IPS DF 6.9 (cell line): ENCODE results near the gene AFP.

ENCODE experiments used
- DNase-seq: peaks from one replicate; pipeline ENCODE4 v3.0.0-alpha.2; 2013; ENCODE audit warnings: low read depth, low spot score
- H3K27ac ChIP-seq: one replicate; pipeline ENCODE4 v1.5.1; 2013; ENCODE audit warnings: low read length, control low read depth
- H3K27me3 ChIP-seq: 2 replicates; pipeline ENCODE4 v1.6.1; 2013; ENCODE audit warnings: mild to moderate bottlenecking, low read length; ENCODE audit not compliant: control insufficient read depth, insufficient read depth
- H3K36me3 ChIP-seq: 2 replicates; pipeline ENCODE4 v1.6.1; 2013; ENCODE audit warnings: low read length; ENCODE audit not compliant: control insufficient read depth, insufficient read depth
- H3K4me1 ChIP-seq: 2 replicates; pipeline ENCODE4 v1.6.1; 2013; ENCODE audit warnings: low read length; ENCODE audit not compliant: control insufficient read depth, insufficient read depth
- H3K4me3 ChIP-seq: 2 replicates; pipeline ENCODE4 v1.5.1; 2013; ENCODE audit warnings: mild to moderate bottlenecking, low read length
- H3K9me3 ChIP-seq: 2 replicates; pipeline ENCODE4 v1.6.1; 2013; ENCODE audit warnings: low read length, inconsistent platforms; ENCODE audit not compliant: control insufficient read depth, insufficient read depth
- WGBS: extraction: QIAGEN DNeasy Blood & Tissue Kit; methylation state at CpG from one replicate; pipeline ENCODE4 v1.1.7; 2013; ENCODE audit warnings: mixed read lengths, missing lambda C conversion rate; ENCODE audit not compliant: insufficient read length, insufficient coverage; 5-methylcytosine and 5-hydroxymethylcytosine counted together

The AFP gene

DNA sequence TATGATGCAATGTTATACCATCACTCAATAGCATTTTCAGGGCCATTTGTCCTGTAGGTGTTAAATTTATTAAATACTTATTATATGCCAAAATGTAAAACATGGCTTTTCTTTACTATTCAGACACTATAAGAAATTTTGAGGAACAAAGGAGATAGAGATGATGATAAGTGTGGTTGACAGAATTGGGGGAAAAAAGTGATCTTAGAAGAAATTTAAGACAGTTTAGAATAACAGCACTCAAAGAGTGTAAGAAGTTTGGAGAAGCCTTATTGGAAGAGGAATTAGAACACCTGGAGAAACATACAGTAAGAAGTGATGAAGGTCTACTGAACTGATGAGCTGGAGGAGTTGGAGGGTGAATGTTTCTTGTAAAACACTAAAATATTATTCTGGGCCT is 12.8 kb upstream of the AFP start:
- no peak for DNase-seq
- H3K4me3 ChIP-seq, result no peak overlapping the region

DNA sequence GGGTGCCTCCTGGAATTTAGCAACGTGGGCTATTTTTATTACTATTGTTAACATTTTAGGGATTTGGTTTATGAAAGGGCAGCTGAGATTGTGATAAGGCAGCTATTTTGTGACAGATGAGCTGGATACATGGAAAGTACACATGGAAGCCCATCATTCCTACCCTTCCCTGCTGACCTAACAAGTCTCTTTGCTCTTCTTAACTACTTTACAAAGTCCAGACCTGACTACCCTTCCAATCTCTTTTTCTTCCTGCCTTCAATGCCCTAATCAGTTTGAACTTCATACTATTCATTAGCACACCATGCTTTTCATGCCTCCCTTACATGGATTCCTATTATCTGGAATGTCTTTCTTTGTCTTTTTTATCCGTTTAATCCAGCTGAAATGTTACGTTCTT is 9.4 kb upstream of the AFP start:
- no peak for DNase-seq
- no peaks in the 10 kb centered on the region for H3K27me3 ChIP-seq
- WGBS, result no CpG with 5 or more reads among the region's 3 CpGs
- no peak overlapping the region for H3K27ac ChIP-seq
- H3K9me3 ChIP-seq, result no peaks in the 10 kb centered on the region
- no peaks in the 10 kb centered on the region for H3K36me3 ChIP-seq
- no peaks in the 10 kb centered on the region for H3K4me1 ChIP-seq
- no peak overlapping the region for H3K4me3 ChIP-seq

More for the DNA sequence above, 12.8 kb upstream of the AFP start:
- Histone ChIP-seq H3K4me1 (no peaks in the 10 kb centered on the region), H3K27me3 (no peaks in the 10 kb centered on the region), H3K9me3 (no peaks in the 10 kb centered on the region), H3K36me3 (no peaks in the 10 kb centered on the region), H3K27ac (no peak overlapping the region)

DNA sequence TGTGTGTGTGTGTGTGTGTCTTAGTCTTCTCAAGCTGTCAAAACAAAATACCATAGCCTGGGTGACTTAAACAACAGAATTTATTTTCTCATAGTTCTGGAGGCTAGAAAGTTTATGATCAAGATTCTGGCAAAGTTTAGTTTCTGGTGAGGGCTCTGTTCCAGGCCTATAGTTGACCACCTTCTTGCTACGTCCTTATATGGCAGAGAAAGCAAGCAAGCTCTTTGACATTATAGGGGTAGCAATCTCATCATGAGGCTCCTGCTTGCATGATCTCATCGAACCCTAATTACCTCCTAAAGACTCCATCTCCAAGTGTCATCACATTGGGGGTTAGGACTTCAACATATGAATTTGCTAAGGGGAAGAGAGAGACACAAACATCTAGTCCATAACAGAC is 6.9 kb upstream of the AFP start:
- no peaks in the 10 kb centered on the region for H3K9me3 ChIP-seq
- H3K4me3 ChIP-seq, result no peak overlapping the region
- no peak overlapping the region for H3K27ac ChIP-seq
- DNase-seq, result no peak
- WGBS, result no CpG with 5 or more reads among the region's 2 CpGs
- H3K36me3 ChIP-seq, result no peaks in the 10 kb centered on the region
- no peaks in the 10 kb centered on the region for H3K4me1 ChIP-seq
- no peaks in the 10 kb centered on the region for H3K27me3 ChIP-seq

DNA sequence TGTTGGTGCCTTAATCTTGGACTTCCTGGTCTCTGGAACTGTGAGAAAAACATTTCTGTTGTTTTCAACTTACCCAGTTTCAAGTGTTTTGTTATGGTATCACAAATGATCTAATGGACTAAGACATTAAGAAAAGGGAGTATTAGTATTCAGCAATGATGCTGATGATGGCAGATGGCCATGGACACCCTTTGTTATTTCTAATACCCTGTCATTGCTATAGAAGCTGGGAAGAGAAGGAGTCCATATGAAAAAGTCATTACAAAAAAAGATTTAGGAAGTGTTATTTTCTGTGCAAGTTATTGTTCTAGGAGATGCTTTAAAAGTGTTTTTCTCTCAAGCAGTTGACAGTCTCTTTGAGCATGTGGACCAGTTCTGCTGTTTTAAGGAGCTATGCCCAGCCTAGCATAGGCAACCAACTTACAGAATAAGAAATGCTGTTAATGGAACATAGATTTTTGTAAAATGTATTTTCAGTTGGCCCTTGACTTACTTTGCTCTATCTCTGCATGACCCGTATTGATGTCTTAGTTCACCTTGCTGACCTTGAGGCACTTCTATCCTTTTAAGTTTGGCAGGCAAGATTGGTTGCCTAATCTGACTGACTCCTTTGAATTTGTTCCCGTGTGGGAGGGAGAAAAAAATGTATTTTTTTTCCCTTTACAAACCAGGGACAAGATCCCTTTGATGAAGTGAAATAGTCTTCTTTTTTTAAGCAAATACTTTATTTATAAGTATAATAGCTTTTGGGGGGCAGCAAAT is 6.0 kb upstream of the AFP start:
- H3K9me3 ChIP-seq, result no peaks in the 10 kb centered on the region
- H3K27me3 ChIP-seq, result no peaks in the 10 kb centered on the region
- H3K4me1 ChIP-seq, result no peaks in the 10 kb centered on the region
- no CpG with 5 or more reads among the region's 2 CpGs for WGBS
- no peaks in the 10 kb centered on the region for H3K36me3 ChIP-seq
- no peak overlapping the region for H3K4me3 ChIP-seq
- no peak for DNase-seq
- no peak overlapping the region for H3K27ac ChIP-seq

DNA sequence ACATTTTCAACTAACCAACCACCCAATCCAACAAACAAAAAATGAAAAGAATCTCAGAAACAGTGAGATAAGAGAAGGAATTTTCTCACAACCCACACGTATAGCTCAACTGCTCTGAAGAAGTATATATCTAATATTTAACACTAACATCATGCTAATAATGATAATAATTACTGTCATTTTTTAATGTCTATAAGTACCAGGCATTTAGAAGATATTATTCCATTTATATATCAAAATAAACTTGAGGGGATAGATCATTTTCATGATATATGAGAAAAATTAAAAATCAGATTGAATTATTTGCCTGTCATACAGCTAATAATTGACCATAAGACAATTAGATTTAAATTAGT is 4.2 kb upstream of the AFP start:
- no peak overlapping the region for H3K27ac ChIP-seq
- WGBS, result no CpG with 5 or more reads among the region's 1 CpG
- DNase-seq, result no peak

DNA sequence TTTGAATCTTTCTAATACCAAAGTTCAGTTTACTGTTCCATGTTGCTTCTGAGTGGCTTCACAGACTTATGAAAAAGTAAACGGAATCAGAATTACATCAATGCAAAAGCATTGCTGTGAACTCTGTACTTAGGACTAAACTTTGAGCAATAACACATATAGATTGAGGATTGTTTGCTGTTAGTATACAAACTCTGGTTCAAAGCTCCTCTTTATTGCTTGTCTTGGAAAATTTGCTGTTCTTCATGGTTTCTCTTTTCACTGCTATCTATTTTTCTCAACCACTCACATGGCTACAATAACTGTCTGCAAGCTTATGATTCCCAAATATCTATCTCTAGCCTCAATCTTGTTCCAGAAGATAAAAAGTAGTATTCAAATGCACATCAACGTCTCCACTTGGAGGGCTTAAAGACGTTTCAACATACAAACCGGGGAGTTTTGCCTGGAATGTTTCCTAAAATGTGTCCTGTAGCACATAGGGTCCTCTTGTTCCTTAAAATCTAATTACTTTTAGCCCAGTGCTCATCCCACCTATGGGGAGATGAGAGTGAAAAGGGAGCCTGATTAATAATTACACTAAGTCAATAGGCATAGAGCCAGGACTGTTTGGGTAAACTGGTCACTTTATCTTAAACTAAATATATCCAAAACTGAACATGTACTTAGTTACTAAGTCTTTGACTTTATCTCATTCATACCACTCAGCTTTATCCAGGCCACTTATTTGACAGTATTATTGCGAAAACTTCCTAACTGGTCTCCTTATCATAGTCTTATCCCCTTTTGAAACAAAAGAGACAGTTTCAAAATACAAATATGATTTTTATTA is 3.6 kb upstream of the AFP start:
- no peak overlapping the region for H3K27ac ChIP-seq
- DNase-seq, result no peak
- no peaks in the 10 kb centered on the region for H3K9me3 ChIP-seq
- H3K36me3 ChIP-seq, result no peaks in the 10 kb centered on the region
- WGBS, result no CpG with 5 or more reads among the region's 5 CpGs
- no peaks in the 10 kb centered on the region for H3K4me1 ChIP-seq
- no peaks in the 10 kb centered on the region for H3K27me3 ChIP-seq
- no peak overlapping the region for H3K4me3 ChIP-seq

More for the DNA sequence above, 4.2 kb upstream of the AFP start:
- Histone ChIP-seq H3K9me3 (no peaks in the 10 kb centered on the region), H3K4me1 (no peaks in the 10 kb centered on the region), H3K27me3 (no peaks in the 10 kb centered on the region), H3K36me3 (no peaks in the 10 kb centered on the region), H3K4me3 (no peak overlapping the region)

DNA sequence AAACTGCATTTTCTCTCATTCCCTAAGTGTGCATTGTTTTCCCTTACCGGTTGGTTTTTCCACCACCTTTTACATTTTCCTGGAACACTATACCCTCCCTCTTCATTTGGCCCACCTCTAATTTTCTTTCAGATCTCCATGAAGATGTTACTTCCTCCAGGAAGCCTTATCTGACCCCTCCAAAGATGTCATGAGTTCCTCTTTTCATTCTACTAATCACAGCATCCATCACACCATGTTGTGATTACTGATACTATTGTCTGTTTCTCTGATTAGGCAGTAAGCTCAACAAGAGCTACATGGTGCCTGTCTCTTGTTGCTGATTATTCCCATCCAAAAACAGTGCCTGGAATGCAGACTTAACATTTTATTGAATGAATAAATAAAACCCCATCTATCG is 2.9 kb upstream of the AFP start:
- no CpG with 5 or more reads among the region's 2 CpGs for WGBS
- no peaks in the 10 kb centered on the region for H3K36me3 ChIP-seq
- H3K9me3 ChIP-seq, result no peaks in the 10 kb centered on the region
- H3K27me3 ChIP-seq, result no peaks in the 10 kb centered on the region
- H3K4me1 ChIP-seq, result no peaks in the 10 kb centered on the region
- H3K4me3 ChIP-seq, result no peak overlapping the region
- no peak overlapping the region for H3K27ac ChIP-seq
- no peak for DNase-seq

DNA sequence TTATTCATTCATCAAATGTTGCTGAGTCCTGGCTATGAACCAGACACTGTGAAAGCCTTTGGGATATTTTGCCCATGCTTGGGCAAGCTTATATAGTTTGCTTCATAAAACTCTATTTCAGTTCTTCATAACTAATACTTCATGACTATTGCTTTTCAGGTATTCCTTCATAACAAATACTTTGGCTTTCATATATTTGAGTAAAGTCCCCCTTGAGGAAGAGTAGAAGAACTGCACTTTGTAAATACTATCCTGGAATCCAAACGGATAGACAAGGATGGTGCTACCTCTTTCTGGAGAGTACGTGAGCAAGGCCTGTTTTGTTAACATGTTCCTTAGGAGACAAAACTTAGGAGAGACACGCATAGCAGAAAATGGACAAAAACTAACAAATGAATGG is 1.7 kb upstream of the AFP start:
- H3K9me3 ChIP-seq, result no peaks in the 10 kb centered on the region
- no CpG with 5 or more reads among the region's 3 CpGs for WGBS
- H3K4me3 ChIP-seq, result no peak overlapping the region
- no peaks in the 10 kb centered on the region for H3K36me3 ChIP-seq
- H3K27ac ChIP-seq, result no peak overlapping the region
- H3K27me3 ChIP-seq, result no peaks in the 10 kb centered on the region
- DNase-seq, result no peak
- H3K4me1 ChIP-seq, result no peaks in the 10 kb centered on the region

DNA sequence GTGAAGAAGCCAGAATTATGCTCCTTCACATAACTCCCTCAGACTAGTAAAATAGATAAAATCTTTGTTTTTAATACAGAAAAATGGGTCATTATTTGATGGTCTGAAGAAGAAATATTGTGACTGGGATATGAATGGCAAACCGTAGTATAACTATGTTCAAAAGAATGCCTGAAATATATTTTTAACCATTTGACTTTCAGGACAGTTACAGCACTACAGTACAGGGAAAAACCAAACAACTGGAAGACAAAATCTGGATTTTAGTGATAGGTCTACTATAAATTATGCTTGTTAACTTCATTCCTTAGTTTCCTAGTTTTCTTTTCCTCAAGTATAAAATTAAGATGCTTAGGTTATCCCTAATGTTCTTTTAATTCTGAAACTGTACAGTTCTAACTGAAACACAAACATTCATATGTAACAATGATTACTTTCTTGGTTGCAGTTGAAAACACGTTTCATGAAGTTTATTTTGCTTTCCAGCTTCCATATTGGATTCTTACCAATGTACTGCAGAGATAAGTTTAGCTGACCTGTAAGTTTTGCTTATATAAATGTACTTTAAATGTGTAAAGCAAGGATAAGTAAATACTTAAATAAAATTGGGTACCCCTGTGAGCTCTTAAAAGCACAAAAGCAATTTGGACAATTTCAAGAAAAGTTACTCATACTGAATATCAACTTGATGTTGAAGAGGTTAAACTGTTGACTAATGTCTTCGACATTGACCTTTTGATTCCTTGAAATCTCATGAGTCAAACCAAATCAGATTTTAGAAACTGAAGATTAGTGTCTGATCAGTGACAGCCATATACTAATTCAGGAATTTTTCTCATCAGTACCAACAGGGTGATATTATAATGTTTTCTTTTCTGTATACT is 895 bp downstream of the AFP start:
- whole genome bisulfite sequencing, result no CpG with 5 or more reads among the region's 3 CpGs
- no peak for DNase-seq
- no peaks in the 10 kb centered on the region for H3K27me3 ChIP-seq

DNA sequence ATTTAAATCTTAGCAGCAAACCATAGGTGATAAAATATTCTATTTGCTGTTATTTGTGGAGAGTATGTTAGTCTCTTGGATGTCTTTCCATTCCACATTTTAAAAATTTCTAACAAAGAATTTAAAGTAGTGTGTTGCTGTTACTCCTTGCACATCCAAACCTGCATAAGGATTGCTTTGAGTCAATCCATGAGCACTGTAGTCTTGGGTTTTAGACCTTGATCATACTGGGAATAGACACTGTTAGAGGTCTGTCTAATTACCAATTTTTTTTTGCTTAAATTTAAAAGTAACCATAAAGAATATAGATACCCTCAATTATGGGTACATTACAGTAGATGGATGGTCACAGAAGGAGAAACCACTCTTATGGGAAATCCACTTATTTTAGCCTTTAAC is 1.5 kb downstream of the AFP start:
- Histone ChIP-seq H3K4me3 (no peak overlapping the region), H3K36me3 (no peaks in the 10 kb centered on the region), H3K9me3 (no peaks in the 10 kb centered on the region), H3K4me1 (no peaks in the 10 kb centered on the region), H3K27ac (no peak overlapping the region), H3K27me3 (no peaks in the 10 kb centered on the region)
- DNase-seq, result no peak

More for the DNA sequence above, 895 bp downstream of the AFP start:
- H3K9me3 ChIP-seq, result no peaks in the 10 kb centered on the region
- no peaks in the 10 kb centered on the region for H3K36me3 ChIP-seq
- H3K4me3 ChIP-seq, result no peak overlapping the region
- no peak overlapping the region for H3K27ac ChIP-seq
- no peaks in the 10 kb centered on the region for H3K4me1 ChIP-seq
